GM19468 (cell line): Measurements from ENCODE around the gene UGT1A8.
"Not testable (repeated sequence)": the region's sequence is repeated elsewhere in the genome, so short reads cannot be mapped to it uniquely, and the experiment has no call there.

Source experiments
- ATAC-seq: cut with Tn5 transposase; IDR thresholded peaks from one replicate; pipeline ENCODE4 v1.9.1; 2021; ENCODE audit warnings: mild to moderate bottlenecking, moderate library complexity, moderate number of reproducible peaks; ENCODE audit not compliant: unreplicated experiment; ENCODE audit errors: extremely low read depth

The UGT1A8 gene

GRCh38 chr2:233681521-233682099 is 64.2 kb downstream of the UGT1A8 start, which contains the start of gene UGT1A7:
TSS of gene UGT1A7 (plus strand) at chr2:233681901. CDS start at chr2:233681938, 37 bp downstream.
- ATAC-seq = no peak

- ATAC-seq = no peak
Measured at GRCh38 chr2:233684640-233685039, 67.2 kb downstream of the UGT1A8 start.

DNA sequence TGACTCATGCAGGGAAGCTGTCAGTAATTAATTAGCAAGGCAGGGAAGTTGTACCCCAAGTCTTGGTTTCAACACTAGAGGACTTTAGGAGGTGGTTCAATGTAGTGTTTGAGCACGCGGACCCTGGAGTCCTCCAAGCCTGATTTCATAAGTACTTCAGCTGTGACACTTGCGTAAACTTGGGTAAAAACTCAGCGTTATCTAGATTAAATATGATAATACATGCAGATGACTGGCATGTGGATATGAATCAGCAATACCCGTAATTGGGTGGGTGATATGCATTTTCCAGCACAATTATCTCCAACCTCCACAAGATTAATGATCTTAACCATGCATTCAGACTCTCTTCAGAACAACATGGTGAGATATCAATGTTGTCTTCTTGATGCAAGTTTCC is 69.5 kb downstream of the UGT1A8 start:
- ATAC-seq = no peak

GRCh38 chr2:233688341-233688740 is 70.9 kb downstream of the UGT1A8 start:
- ATAC-seq = no peak

GRCh38 chr2:233689031-233689430 is 71.6 kb downstream of the UGT1A8 start:
- no peak for ATAC-seq

GRCh38 chr2:233689501-233689900 is 72.1 kb downstream of the UGT1A8 start:
- no peak for ATAC-seq

DNA sequence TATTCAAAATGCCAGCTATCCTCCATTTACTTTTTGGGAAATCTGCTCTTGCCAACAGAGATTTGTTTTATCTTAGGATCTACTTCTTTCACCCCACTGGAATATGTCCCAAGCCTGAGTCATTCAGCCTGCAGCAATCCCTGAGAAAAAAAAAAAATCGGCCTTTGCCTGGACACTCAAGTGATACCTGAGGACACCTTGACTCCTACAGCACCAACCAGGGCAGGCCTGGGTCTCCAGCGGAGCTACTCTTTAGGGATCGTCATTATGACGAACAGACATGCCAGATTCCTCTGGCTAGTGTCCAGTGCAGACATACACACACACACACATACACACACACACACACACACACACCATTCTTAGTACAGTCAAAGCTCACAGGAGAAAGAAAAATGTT is 73.0 kb downstream of the UGT1A8 start:
- ATAC-seq = no peak

DNA sequence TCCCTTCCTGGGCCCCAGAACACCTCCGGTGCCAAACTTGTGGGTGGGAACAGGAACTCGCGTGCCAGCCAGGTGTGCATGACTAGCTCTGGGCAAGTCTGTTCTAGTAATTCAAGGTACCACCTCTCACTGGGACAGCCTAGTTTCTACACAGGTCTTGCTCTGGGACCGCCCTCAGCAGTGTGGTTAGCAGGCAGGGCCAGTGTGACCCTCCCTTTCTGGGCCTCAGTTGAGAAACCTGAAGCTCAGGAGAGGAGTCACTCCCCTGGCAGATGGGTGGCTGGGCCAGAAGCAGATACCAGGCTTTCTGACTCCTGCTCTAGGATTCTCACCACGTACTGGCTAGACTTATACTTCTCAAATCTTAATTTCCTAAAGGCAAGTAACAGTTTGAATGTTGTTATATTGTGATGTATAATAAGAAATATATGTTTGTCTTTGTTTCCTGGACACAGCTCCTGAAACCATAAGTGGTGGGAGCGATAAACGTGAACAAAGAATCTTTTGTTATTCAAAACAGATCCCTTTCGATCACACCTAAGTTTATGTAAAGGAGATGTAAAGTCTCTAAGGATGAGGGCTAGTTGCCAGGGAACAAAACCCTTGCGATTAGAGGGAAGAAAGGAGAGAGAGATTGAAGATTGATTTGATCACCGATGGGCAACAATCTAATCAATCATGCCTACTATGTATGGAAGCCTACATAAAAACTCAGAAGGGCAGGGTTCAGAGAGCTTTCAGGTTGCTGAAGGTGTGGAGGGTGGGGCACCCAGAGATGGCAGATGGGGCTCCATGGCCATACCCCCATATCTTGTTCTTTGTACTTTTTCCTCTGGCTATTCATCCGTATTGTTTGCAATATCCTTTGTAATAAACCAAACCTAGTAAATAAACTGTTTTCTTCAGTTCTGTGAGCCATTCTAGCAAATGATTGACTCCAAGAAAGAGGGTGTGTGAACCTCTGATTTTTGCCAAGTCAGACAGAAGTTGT is 74.3 kb downstream of the UGT1A8 start:
- ATAC-seq = no peak

DNA sequence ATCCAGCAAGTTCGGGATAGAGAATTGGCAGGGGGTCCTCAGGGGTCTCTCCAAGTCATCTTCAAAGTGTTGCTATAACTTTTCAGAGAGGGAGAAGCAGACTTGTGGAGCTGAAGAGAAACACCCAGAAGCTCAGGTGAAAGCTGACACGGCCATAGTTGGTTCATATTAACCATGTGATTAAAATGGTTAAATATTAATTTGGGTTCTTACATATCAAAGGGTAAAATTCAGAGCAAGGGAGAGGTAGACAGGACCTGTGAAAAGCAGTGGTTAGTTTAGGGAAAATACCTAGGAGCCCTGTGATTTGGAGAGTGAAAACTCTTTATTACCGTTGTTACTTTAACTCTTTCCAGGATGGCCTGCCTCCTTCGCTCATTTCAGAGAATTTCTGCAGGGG is 75.2 kb downstream of the UGT1A8 start, which contains the start of gene UGT1A6:
UGT1A6 (plus strand) TSS at position 243 of the 400 bp plus-strand sequence; CDS start at position 358, 115 bp downstream.
- ATAC-seq = no peak

- ATAC-seq = no peak
Measured at GRCh38 chr2:233693963-233694362, 76.5 kb downstream of the UGT1A8 start.

DNA sequence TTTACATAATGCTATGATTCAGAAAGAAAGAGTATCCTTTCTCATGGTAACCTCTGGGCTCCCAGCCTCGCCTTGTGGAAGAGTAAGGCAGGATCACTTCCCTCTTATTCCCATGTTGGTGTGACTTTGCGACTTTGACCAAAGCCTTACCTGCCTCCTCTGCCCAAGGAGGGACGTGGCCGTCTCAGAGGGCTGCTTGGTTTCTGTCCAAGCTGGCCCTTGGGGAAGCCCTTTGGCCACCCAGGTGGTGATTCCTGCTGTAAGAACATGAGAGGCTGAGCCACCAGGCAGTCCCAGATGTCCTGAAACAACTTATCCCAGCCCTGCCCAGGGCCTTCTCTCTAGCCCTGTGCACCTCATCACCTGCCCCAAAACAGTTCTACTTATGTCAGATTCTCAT is 81.3 kb downstream of the UGT1A8 start:
- no peak for ATAC-seq

GRCh38 chr2:233699424-233700027 is 82.1 kb downstream of the UGT1A8 start:
- ATAC-seq = no peak

DNA sequence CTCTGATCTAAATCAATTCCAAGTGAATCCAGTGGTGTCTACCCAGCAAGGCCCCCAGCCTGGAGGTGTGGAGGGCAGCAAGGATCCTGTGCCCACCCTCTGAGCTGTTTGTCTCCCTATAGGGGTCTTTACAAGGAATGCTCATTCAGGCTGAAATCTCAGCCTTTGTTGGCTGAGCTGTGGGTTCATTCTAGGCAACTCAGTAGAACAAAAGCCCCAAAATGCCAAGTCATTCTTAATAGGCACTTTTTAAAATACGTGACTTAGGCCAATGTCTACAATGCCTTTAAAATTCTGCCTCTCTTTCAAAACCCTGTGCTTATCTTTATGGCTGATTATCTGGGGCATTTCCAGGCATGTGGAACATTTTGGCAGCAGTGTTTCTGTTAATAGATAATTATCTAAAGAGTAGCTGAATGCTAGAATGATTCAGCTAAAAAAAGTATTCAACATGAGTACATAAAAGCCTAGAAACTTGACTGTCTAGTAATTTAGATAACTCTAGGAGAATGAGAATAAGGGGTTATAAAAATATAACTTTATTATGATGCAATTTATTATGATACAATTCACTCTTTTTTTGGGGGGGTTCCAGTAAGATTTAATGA is 82.7 kb downstream of the UGT1A8 start:
- ATAC-seq = no peak

DNA sequence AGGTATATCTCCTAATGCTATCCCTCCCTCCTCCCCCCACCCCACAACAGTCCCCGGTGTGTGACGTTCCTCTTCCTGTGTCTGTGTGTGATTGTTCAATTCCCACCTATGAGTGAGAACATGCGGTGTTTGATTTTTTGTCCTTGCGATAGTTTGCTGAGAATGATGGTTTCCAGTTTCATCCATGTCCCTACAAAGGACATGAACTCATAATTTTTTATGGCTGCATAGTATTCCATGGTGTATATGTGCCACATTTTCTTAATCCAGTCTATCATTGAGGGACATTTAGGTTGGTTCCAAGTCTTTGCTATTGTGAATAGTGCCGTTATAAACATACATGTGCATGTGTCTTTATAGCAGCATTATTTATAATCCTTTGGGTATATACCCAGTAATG is 83.4 kb downstream of the UGT1A8 start:
- not testable (repeated sequence) for ATAC-seq

- no peak for ATAC-seq
Measured at GRCh38 chr2:233702238-233702637, 84.8 kb downstream of the UGT1A8 start.

DNA sequence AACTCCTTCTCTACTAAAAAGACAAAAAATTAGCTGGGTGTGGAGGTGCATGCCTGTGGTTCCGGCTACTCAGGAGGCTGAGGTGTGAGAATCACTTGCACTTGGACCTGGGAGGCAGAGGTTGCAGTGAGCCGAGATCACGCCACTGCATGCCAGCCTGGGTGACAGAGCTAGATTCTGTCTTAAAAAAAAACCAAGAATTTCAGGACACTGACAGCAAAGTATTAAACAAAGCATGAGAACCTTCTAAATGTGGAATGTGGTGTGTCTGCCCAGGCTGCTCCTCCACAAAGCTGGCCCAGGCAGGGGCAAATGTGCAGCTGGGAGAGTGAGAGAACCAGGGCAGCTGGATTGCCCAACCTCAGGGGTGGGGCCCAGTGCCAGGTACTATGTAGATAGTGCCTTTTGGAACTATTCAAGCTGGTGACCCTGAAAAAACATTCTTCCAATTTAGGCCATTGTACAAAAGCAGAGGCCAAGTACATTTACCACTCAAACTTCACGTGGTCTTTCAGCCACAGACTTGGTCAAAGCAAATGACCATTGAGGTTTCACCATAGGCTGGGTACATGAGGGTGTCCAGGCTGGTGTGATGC is 88.6 kb downstream of the UGT1A8 start:
- ATAC-seq = no peak

DNA sequence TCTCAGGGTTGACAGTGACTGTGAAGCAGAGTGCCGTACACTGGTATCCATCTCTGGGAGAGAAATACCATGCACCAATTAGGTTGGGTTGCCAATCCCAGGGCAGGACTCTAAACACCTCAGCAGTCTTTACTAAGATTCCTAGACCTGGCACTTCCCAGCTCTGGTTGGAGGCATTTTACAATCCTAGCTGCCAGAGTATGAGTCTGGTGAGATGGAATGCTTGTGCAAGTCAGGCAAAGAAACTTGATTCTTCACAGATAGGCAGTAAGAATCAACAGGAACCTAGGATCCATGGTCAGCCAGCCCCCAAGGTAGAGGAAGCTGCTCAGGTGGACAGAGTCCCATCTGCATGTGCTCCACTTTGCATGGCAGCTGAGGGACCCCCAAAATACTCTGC is 89.3 kb downstream of the UGT1A8 start:
- ATAC-seq = no peak

DNA sequence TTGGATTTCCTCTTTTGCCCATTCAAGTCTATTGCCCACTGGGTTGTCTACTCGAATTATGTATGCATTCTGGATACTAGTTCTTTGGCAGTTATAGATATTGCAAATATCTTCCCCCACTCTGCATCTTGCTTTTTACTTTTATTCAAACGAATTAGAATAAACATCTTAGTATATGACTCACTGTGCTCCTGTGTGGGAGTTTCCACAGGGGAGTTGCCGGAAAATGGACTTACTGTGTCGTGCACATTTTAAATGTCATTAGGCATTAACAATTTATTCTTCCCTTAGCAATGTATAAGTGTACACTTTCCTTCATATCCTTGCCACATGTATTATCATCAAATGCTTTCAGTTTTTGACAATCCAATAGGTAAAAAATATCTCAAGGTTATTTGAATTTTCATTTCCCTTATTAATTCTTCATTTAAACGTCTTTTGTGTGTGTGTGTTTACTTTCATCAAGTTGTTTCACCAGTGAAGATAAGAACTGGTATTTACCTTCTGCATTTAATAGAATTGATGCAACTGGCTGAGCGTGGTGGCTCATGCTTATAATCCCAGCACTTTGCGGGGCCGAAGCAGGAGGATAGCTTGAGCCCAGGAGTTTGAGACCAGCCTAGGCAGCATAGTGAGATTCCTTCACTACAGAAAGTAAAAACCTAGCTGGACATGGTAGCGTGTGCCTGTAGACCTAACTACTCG is 90.7 kb downstream of the UGT1A8 start:
- ATAC-seq = no peak

DNA sequence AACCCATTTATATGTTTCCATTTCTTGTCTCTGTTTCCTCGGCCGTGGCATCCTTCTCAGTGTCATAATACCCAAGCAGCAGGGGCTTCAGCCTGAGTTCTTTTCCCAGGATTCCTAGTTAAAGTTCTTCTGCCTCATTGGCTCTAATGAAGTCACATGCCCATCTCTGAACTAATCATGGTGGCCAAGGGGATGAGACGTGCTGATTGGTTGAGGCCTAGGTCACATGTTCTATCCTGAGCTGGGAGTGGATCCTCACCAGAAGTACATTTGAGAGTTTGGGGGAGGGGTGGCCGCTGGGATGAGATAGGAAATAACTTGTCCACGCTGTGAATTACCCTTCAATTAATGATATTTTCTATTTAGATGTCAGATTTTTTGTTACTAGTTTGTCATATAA is 91.5 kb downstream of the UGT1A8 start:
- no peak for ATAC-seq
